Measurements from ENCODE around the gene DXO.

GRCh38 chr6:31968326-31968725, 3.6 kb downstream of the DXO start:
- no peak for TF ChIP-seq GATA2 (IDR thresholded peaks at IDR 0.05; ENCODE audit: low read depth, low read length)
- no peak for TF ChIP-seq GATA3 (IDR thresholded peaks at IDR 0.05; ENCODE audit: low read depth, low read length)

Data from SH-SY5Y (cell line).